Ramos (cell line): ENCODE data around the gene WBP1L.
"Not testable (repeated sequence)": the region's sequence is repeated elsewhere in the genome, so short reads cannot be mapped to it uniquely, and the experiment has no call there.

ENCODE experiments used
- in situ Hi-C: fragments of 300-500 bp; cut with MboI; formaldehyde crosslinking; loops from one replicate; pipeline ENCODE4 v1.14.3; 2022; ENCODE audit warnings: low sequenced_read_pairs; ENCODE audit not compliant: unreplicated experiment

Gene WBP1L

DNA sequence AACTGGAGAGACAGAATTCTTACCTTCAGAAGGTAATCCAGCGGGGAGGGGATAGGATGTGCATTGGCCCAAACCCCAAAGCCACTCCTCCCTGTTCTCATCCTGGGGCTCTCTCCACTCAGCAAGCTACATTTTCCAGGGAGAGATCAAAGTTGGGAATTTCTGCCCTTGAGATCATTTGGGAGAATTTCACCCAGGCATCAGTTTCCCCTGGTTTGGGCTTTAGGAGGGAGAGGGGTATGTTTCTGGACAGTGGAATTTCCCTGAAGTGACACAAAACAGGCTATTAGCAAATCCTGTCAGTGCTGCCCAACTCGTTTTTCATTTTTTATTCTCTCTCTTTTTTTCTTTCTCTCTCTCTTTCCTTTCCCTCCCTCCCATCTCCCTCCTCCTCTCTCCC is 57.7 kb downstream of the WBP1L start:
- in situ Hi-C loops = no loop called here

DNA sequence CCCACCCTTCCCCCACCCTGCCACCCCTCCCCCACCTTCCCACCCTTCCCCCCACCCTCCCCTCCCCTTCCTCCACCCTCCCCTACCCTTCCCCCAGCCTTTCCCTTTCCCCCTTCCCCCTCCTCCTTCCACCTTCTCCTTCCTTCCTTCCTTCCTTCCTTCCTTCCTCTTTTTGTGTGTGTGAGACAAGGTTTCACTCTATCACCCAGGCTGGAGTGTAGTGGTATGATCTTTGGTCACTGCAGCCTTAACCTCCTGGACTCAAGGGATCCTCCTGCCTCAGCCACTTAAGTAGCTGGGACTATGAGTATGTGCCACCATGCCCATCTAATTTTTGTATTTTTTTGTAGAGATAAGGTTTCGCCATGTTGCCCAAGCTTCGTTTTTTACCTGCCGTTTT is 58.2 kb downstream of the WBP1L start:
- in situ Hi-C loops = no loop called here

DNA sequence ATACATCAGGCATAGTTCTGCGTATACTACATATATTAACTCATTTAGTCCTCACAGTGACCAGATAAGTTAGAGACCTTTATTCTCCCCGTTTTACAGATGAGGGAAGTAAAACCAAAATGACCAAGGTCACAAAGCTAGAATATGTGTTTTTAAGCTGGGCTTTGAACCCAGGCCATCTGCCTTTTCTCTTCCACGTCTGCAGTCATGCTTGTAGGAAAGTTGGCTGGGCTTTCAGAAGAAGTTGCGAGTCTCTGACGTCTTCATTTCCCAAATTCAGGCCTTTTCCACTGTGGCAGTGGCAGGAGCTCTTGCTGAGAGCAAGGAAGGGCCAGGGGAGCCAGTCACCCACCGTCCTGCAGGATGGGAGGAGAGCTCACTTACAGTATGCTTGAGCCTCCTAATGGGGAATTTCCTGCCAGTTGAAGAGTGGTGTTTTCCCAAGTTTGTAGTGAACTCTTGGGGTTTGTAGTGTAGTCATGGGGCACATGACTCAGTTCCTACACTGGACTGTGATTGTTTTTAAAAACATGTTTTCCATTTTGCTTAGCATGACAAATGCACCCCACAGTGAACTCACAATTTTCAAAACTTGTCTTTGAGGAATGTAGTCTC is 59.3 kb downstream of the WBP1L start:
- in situ Hi-C loops = no loop called here

DNA sequence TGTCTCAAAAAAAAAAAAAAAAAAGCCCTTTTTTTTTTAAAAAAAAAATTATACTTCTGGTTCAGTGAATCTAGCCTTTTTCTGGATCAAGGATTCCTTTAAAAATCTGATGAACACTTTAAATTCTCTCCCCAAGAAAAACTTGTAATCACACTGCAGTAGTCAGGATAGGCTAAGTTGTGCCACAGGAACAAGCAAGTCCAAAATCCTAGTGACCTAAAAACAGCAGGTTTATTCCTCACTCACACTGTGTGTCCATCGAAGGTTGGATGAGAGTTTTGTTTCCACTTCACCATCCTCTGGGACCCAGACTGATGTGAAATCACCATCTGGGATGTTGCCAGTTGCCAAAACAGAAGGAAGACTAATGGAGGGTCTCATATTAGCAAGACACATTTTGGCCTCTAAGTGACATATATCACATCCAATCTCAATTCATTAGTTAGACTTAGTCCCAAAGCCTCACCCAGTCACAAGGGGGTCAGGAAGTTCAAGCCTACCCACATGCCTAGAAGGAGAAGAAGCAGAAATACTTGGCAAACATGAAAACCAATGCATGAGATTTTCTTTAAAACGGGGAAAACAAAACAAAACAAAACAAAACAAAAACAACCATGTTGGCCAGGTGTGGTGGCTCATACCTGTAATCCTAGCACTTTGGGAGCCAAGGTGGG is 60.8 kb downstream of the WBP1L start:
- in situ Hi-C loops = no loop called here

DNA sequence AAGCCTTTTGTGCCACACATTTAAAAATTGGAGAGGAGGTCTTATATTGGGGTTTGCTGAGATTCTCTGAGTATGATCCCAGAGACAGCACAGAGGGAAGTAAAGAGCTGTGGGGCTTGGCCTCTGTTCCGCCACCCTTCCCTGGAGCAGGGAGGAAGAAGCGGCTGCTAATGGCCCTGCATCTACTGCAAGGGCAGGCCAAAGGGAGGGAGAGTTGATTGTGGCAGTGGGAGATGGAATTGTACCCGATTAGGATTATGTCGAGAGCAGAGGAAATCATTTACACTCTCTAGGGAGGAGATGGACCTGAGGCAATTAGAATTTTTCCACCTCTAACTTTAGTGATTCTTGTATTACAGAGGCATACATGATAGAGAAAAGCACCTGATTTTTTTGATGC is 64.6 kb downstream of the WBP1L start:
- in situ Hi-C loops = no loop called here

DNA sequence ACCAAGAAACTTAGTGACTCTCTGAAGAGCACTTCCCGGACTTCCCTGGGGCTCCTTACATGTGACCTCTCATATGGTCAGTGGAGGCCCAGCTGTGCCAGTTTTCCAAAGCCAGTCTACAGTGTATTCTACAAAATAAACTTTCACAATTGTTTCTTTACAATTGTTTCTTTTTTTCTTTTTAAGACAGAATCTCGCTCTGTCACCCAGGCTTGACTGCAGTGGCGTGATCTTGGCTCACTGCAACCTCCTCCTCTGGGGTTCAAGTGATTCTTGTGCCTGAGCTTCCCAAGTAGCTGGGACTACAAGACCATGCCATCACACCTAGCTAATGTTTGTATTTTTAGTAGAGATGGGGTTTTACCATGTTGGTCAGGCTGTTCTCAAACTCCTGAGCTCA is 67.6 kb downstream of the WBP1L start:
- in situ Hi-C loops = no loop called here

DNA sequence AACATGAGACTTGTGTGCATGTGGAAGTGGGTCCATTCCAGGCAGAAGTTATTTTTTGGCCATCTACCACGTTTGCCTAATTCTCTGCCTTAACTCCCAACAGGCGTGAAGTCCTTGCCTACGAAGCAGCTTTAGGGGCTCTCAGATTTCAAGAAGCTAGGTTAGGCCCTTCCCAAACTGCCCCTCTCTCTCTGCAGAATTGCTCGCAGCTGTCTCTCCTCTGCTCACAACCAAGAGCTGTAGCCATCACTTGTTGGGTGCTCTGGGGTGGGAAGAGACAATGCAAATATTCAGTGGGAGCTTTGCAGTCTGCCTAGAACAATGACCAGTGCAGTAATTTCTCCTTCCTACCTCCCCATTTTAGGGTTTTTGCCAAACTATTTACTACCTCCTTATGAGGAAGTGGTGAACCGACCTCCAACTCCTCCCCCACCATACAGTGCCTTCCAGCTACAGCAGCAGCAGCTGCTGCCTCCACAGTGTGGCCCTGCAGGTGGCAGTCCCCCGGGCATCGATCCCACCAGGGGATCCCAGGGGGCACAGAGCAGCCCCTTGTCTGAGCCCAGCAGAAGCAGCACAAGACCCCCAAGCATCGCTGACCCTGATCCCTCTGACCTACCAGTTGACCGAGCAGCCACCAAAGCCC is 68.6 kb downstream of the WBP1L start:
- in situ Hi-C loops = no loop called here

DNA sequence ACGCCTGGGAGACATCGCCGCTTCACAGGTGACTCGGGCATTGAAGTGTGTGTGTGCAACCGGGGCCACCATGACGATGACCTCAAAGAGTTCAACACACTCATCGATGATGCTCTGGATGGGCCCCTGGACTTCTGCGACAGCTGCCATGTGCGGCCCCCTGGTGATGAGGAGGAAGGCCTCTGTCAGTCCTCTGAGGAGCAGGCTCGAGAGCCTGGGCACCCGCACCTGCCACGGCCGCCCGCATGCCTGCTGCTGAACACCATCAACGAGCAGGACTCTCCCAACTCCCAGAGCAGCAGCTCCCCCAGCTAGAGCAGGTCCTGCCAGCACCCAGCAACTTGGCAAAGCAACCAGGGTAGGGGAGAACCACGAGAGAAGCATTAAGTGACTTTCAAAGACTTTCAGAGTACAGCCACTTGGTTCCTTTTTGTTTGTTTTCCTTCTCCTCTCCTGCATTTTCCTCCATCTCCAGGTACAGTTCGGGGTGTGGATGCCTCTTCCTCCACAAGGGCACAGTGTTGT is 69.3 kb downstream of the WBP1L start:
- in situ Hi-C loops = no loop called here

DNA sequence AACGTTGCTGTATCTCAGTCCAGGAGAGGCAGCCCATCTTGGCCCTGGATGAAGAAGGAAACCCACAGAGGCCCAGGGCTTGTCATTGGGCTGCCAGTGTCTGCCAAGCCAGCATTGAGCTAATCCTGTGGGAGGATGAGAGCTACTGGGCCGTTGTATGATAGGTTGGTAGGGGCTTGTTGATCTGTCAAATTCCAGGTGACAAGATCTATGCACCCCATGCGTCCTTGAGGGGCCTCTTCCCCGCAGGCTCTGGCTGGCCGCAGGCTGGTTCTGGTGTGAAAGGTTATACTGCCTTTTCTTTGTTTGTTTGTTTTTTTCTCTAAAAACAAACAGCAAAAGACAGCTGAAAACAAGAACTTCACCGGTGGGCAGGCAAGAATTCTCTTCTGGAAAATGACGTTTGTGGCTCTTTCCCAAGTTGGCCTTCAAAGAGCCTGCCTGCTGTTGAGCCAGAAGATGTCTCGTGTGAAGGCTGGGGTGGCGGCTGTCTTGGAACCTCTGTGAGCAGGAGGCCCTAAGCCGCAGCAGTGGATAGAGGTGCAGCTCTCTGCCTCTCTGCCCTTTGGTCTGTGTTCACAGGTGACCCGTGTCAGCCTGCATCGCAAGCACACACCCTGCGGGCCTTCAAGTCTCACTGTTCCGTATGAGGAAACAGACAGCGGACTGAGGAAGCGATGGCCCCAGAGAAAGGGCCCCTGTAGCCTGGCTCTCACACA is 70.1 kb downstream of the WBP1L start:
- in situ Hi-C loops = no loop called here

DNA sequence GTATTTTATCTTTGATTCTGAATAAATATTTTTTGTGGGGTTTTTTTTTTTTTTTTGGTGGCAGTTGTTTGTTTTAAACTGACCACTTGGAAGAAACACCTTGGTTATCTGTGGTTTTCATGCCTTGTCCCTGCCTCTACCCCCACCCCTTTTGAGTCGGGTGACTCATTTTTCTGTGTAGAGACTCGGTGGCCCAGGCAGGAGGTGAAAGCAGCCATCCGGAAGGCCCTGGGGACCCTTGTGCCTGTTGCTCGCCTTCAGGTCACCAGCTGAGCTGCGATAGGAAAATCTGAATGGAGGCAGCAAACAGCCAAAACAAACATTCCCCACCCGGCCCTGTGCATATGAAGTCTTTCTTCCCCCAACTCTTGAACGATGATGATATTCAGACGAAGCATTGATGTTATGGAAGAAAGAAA is 70.7 kb downstream of the WBP1L start:
- in situ Hi-C loops = no loop called here

DNA sequence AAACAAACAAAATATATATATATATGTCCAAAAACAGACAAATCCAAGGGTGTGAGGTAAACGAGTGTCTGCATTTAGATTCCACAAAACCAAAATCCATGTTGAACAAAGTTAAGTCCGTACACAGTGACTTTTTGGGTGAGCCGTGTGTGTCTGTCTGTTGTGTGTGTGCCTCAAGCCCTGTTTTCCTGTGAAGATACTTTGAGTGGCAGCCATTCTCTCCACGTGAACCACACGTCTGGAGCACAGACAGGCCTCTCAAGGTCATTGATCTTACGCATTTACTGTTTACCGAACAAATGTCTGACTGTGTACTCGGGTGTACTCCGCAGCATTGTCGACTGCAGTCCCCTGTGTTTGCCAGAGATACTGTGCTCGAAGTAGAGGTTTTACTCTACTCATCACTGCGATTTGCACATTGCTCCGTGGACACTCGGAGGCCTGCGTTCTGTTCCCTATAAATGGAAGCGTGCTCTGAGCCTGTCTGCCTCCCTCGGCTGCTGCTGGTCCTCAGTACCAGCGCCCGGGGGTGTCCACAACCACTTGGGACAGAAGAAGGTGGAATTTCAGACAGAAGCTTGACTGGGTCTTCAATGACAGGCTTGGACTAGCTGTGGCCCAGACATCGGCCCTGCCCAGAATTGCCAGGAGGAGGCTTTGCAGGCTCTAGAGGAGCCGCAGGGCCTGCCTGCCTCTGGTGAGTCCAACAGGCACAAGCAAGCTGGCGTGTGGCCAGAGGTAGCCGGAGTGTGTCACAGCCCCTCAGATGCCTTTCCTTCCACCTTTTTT is 71.3 kb downstream of the WBP1L start:
- in situ Hi-C loops = no loop called here

DNA sequence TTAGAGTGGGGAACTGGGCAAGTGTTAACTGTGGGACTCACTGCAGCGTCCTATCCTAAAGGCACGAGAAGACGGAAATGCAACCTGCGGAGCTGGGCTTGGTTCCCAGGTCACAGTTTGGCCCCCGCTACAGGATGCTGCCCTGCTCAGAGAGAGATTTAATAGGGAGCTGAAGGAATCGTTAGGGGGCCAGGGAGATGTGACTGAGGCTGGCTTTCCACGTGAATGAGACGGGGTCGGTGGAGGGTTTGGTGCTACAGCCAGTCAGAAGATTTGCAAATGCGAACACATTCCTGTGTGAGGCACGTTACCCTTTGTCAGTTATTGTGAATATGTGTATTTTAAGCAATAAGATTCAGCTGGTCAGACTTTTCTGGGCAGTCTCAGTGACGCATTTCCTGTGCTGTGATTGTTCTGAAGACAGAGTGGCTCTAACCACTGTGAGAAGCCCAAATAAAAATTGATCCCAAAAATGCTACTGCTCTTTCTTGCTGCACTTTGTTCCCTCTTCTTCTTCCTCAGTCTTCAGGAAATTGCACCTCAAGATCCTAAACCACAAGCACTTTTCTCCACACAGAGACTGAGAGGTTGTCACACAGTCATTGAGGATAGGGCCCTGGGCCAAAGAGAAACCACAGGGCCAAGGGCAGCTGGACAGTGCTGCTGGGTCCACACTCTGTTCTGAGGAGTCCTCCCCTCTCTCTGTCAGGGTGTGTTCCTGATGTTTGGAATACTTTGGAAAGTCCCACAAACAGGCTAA is 72.2 kb downstream of the WBP1L start:
- in situ Hi-C loops = no loop called here

DNA sequence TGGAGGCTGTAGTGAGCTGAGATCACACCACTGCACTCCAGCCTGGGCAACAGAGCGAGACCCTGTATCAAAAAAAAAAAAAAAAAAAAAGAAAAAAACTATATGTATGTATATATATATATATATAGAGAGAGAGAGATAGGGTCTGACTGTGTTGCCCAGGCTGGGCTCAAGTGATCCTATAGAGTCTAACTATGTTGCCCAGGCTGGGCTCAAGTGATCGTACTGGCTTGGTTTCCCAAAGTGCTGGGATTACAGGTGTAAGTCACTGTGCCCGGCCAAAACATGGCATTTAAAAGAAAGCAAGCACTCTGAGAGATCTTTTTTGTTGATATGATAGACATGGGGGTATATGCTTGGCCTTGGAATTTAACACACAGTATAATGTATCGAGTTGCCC is 73.4 kb downstream of the WBP1L start:
- in situ Hi-C loops = no loop called here

DNA sequence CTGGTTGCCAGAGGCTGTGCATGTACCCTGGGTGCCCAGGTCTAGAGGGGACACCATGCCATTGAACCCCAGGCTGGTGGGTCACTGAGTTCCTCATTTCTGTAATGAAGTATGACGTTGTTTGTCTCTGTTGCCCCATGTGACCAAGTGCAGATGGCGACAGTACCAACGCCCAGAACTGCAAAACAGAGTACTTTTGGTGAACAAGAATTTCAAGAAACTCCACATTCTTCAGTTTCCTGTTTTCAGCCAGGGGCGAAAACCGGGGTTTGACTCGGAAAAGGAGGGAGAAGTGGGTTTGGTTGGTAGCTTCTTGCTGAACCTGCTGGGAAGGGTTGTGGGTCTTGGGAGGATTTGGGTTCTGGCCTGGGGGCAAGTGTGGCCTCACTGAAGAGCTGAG is 75.3 kb downstream of the WBP1L start:
- in situ Hi-C loops = no loop called here

DNA sequence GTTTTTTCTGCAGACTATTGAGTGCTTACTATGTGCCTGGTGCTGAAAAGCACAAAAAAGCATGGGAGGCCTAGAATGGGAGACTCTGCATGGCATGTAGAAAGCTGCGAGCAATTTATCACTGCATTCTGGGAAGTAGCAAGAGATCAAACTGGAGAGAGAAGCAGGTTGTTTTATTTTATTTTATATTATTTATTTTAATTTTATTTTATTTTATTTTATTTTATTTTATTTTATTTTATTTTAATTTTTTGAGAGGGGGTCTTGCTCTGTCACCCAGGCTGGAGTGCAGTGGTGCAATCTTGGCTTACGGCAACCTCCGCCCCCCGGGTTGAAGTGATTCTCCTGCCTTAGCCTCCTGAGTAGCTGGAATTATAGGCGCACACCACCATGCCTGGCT is 76.3 kb downstream of the WBP1L start:
- in situ Hi-C loops = not testable (repeated sequence)

DNA sequence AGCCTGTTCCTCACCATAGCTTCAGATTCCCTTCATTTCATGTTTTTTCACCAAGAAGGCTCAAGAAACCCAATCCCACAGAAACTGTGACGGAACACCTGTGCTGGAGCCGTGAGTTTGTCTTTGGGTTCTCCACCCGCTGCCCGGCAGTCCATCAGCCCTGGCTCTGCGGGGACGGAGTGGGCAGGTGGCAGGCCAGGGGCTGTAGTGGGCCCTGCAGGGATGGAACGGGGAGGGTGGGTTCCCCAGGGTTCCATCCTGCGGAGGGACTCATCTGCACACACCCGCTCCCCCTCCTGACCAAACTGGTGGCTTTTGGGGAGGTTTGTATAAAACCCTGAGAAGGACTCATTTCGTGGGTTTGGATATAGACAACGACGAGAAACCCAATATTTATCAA is 78.5 kb downstream of the WBP1L start:
- in situ Hi-C loops = no loop called here

DNA sequence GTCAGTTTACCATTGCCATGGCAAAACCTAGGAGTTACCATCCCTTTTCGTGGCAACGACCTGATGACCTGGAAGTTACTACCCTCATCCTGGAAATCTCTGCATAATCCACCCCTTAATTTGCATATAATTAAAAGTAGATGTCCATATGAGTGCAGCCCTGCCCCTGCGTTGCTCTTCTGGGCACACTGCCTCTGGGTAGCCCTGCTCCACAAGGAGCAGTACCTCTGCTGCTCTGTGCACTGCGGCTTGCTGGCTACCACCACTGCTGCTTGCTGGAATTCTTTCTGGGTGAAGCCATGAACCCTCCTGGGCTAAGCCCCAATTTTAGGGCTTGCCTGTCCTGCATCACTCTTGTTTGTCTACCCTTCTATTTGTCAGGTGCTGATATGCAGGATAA is 80.9 kb downstream of the WBP1L start:
- in situ Hi-C loops = no loop called here

DNA sequence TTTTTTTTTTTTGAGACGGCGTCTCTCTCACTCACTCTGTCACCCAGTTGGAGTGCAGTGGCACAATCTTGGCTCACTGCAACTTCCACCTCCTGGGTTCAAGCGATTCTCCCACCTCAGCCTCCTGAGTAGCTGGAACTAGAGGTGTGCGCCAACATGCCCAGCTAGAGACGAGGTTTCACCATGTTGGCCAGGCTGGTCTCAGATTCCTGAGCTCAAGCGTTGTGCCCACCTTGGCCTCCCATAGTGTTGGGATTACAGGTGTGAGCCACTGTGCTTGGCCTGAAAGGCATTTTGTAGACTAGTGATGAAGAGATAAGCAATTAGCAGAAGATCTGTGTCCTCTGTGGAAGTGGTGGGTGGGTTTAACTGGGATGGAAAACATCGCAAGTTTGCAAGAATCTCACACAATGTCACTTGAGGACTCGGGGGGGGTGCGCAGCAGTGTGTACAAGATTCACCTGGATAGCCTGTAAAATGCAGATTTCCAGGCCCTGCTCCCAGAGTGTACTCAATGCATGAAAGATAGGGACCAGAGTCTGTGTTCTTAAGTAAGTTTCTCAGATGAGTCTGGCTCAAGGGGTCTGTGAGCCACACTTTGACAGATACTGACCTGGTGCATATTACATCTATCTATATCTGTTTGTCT is 82.5 kb downstream of the WBP1L start:
- in situ Hi-C loops = no loop called here

DNA sequence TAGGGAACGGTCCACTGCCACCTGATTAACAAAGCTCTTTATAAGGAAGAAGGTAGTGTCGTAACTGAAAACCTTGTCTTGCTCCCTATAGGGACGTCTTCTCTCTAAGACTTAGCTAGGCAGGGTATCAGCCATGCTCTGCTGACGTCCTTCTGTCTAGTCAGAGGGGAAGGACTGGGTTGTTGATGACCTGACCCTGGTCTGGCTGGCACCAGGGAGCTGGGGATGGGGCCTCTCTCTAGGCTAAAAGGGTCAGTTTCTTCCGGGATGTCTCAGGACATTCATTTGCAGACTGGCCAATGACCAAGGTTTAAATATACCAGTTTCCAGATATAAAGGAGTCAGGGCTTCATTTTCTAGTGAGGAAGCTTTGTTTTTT is 83.8 kb downstream of the WBP1L start:
- in situ Hi-C loops = no loop called here
